T-cell (primary cell): Measurements from ENCODE around the gene METTL17. TPM values are rescaled to one million over a fixed set of nuclear protein-coding genes. Genes with fewer than 3 reads are reported as not detected.

Experiments
- ATAC-seq, 4 experiments: fragments of 200-7000 bp in 3 of 4; fragments of 150-1000 bp in 1 of 4; cut with Tn5 transposase; replicated peaks in 1 of 4; 1 replicate in 3 of 4; 2 replicates in 1 of 4; pipeline ENCODE4 v1.10.0; 2021; ENCODE audit warnings: moderate library complexity in 3 of 4, mild to moderate bottlenecking in 2 of 4, moderate number of reproducible peaks in 1 of 4
- CTCF ChIA-PET, 2 donors: fragments of 300-600 bp; sonication (Branson Sonifier 250); formaldehyde crosslinking; loops; one replicate each; lab custom pipeline; 2022; ENCODE audit warnings: antibody characterized with exemption in 2 of 2; lab: Charles Lee
- POLR2A ChIA-PET, 2 donors: fragments of 300-600 bp; sonication (Branson Sonifier 250); formaldehyde crosslinking; loops; one replicate each; lab custom pipeline; 2022; ENCODE audit warnings: antibody characterized with exemption in 2 of 2; lab: Charles Lee
- DNase-seq, 35 experiments: peaks; one replicate each; pipeline versions ENCODE4 v3.0.0 to v3.0.0-alpha.2; 2013 to 2023
- H3K27ac ChIP-seq: one replicate; pipeline ENCODE4 v1.5.1; 2013; ENCODE audit warnings: low read length
- H3K27me3 ChIP-seq, 2 experiments: replicated peaks in 1 of 2; 1 replicate in 1 of 2; 2 replicates in 1 of 2; pipeline versions ENCODE4 v1.6.1 to v1.7.0; 2013; ENCODE audit warnings: low read length in 1 of 2, mixed read lengths in 1 of 2; ENCODE audit not compliant: control insufficient read depth in 2 of 2, insufficient read depth in 2 of 2; ENCODE audit errors: extremely low read depth in 1 of 2
- H3K36me3 ChIP-seq, 2 donors: 1 replicate in 1 of 2; 2 replicates in 1 of 2; pipeline versions ENCODE4 v1.6.1 to v1.7.0; 2013; ENCODE audit warnings: low read length in 1 of 2; ENCODE audit not compliant: control insufficient read depth in 2 of 2, insufficient read depth in 1 of 2; ENCODE audit errors: extremely low read depth in 1 of 2
- H3K4me1 ChIP-seq, 2 experiments: 1 replicate in 1 of 2; 2 replicates in 1 of 2; pipeline versions ENCODE4 v1.6.1 to v1.7.0; 2013; ENCODE audit warnings: low read length in 2 of 2, mixed read lengths in 1 of 2; ENCODE audit not compliant: insufficient read depth in 2 of 2, control insufficient read depth in 1 of 2; ENCODE audit errors: extremely low read depth in 1 of 2
- H3K4me3 ChIP-seq, 2 donors: 1 replicate in 1 of 2; 2 replicates in 1 of 2; pipeline versions ENCODE4 v1.5.1 to v1.7.0; 2013; ENCODE audit warnings: mild to moderate bottlenecking in 2 of 2, low read length in 1 of 2, moderate library complexity in 1 of 2; ENCODE audit not compliant: control insufficient read depth in 1 of 2; ENCODE audit errors: extremely low read depth in 1 of 2
- H3K9me3 ChIP-seq: 2 replicates; pipeline ENCODE4 v1.7.0; 2013
- H3K27ac Mint-ChIP-seq, 2 donors: one replicate each; pipeline ENCODE4 v1.8.0; 2020 to 2021; ENCODE audit warnings: mild to moderate bottlenecking in 2 of 2, mixed read lengths in 2 of 2
- H3K27me3 Mint-ChIP-seq, 2 donors: one replicate each; pipeline ENCODE4 v1.8.0; 2021 to 2022; ENCODE audit warnings: mixed read lengths in 2 of 2
- H3K36me3 Mint-ChIP-seq: one replicate; pipeline ENCODE4 v1.8.0; 2021; ENCODE audit warnings: mixed read lengths
- H3K4me1 Mint-ChIP-seq, 3 donors: one replicate each; pipeline ENCODE4 v1.8.0; 2020 to 2022; ENCODE audit warnings: mixed read lengths in 3 of 3, mild to moderate bottlenecking in 1 of 3
- H3K4me3 Mint-ChIP-seq, 3 donors: one replicate each; pipeline ENCODE4 v1.8.0; 2020 to 2022; ENCODE audit warnings: mild to moderate bottlenecking in 3 of 3, mixed read lengths in 3 of 3, moderate library complexity in 3 of 3
- H3K9me3 Mint-ChIP-seq, 3 donors: one replicate each; pipeline ENCODE4 v1.8.0; 2020 to 2022; ENCODE audit warnings: mixed read lengths in 3 of 3
- WGBS: methylation state at CpG from one replicate; pipeline ENCODE4 v1.1.5; 2013; ENCODE audit warnings: missing lambda C conversion rate; ENCODE audit not compliant: insufficient coverage; 5-methylcytosine and 5-hydroxymethylcytosine counted together
- total RNA-seq, 35 experiments: library from RNA in 6 of 35; stranded (reverse) in 6 of 35; fragments of 120-200 nt in 1 of 35; gene quantifications; one replicate each; pipeline versions ENCODE4 v1.2.1 to v1.2.4 and lab custom pipeline; 2013 to 2026

The METTL17 gene
- total RNA-seq, 5 donors from 2014 or later (not counting 1 experiment from before 2014, with no cell fraction given), result 80.4 to 112 (median 99.0) TPM

GRCh38 chr14:21041676-21042433, 52.1 kb downstream of the METTL17 start, which contains the start of gene RNASE7:
TSS of gene RNASE7 (plus strand) at chr14:21042362. CDS start at chr14:21042993, 631 bp downstream.
- peak within 1 kb of the TSS in 1 of 2 donors; percentile 35 for H3K27ac Mint-ChIP-seq
- H3K4me1 ChIP-seq, result peaks cover 0 to 8% of the 10 kb centered on the region in 2 experiments
- no peak within 1 kb of the TSS for H3K4me3 ChIP-seq
- H3K9me3 Mint-ChIP-seq, result no peaks in the 10 kb centered on the region
- H3K36me3 ChIP-seq, result no peaks in the 10 kb centered on the region
- ATAC-seq, result no peak
- 85% methylated on average over 4 of the region's 11 CpGs for WGBS
- H3K27ac ChIP-seq, result no peak within 1 kb of the TSS
- H3K4me3 Mint-ChIP-seq, result no peak within 1 kb of the TSS
- H3K27me3 Mint-ChIP-seq, result peaks cover 8 to 22% of the 10 kb centered on the region in 2 donors
- H3K36me3 Mint-ChIP-seq, result no peaks in the 10 kb centered on the region
- POLR2A ChIA-PET, result no interaction called here
- H3K9me3 ChIP-seq, result no peaks in the 10 kb centered on the region
- no peak for DNase-seq
- CTCF ChIA-PET, result interaction anchor here (1.2 to 6.6 kb wide), 4 partner anchors 26 to 183 kb away, joined by 4 to 53 read pairs (median 26); no protein-coding TSS in a partner anchor
- peaks cover 9 to 16% (median 10%) of the 10 kb centered on the region in 3 donors for H3K4me1 Mint-ChIP-seq
- H3K27me3 ChIP-seq, result peaks cover 0 to 8% of the 10 kb centered on the region in 2 experiments

GRCh38 chr14:21042918-21043317, 53.1 kb downstream of the METTL17 start:
- no peak overlapping the region for H3K4me3 ChIP-seq
- Mint-ChIP-seq H3K4me1 (peaks cover 9 to 16% (median 10%) of the 10 kb centered on the region in 3 donors), H3K27ac (no peak overlapping the region), H3K9me3 (no peaks in the 10 kb centered on the region), H3K36me3 (no peaks in the 10 kb centered on the region), H3K4me3 (no peak overlapping the region), H3K27me3 (peaks cover 5 to 22% of the 10 kb centered on the region in 2 donors)
- peaks cover 0 to 8% of the 10 kb centered on the region in 2 experiments for H3K4me1 ChIP-seq
- H3K36me3 ChIP-seq, result no peaks in the 10 kb centered on the region
- no peak for ATAC-seq
- no peak overlapping the region for H3K27ac ChIP-seq
- no peaks in the 10 kb centered on the region for H3K9me3 ChIP-seq
- ChIA-PET CTCF (interaction anchor here (2.5 to 6.6 kb wide), 2 partner anchors 27 to 28 kb away, joined by 15 to 53 read pairs; no protein-coding TSS in a partner anchor), POLR2A (interaction anchor here in 1 of 2 donors (0.6 kb wide), 1 partner anchor 47 kb away, joined by 3 read pairs; no protein-coding TSS in a partner anchor)
- 52% methylated on average over 7 of the region's 8 CpGs for WGBS
- peaks cover 0 to 8% of the 10 kb centered on the region in 2 experiments for H3K27me3 ChIP-seq
- no peak for DNase-seq

GRCh38 chr14:21043387-21043973, 53.7 kb downstream of the METTL17 start:
- no peak overlapping the region for H3K4me3 Mint-ChIP-seq
- no peaks in the 10 kb centered on the region for H3K36me3 Mint-ChIP-seq
- no peak overlapping the region for H3K27ac Mint-ChIP-seq
- no peaks in the 10 kb centered on the region for H3K36me3 ChIP-seq
- ChIA-PET POLR2A (interaction anchor here in 1 of 2 donors (0.6 kb wide), 2 partner anchors 48 to 54 kb away, joined by 3 to 4 read pairs; no protein-coding TSS in a partner anchor), CTCF (interaction anchor here (0.8 to 6.6 kb wide), 5 partner anchors 10 to 61 kb away, joined by 3 to 53 read pairs (median 4); no protein-coding TSS in a partner anchor)
- H3K4me1 ChIP-seq, result peaks cover 0 to 8% of the 10 kb centered on the region in 2 experiments
- H3K9me3 Mint-ChIP-seq, result no peaks in the 10 kb centered on the region
- H3K27me3 ChIP-seq, result peaks cover 0 to 8% of the 10 kb centered on the region in 2 experiments
- DNase-seq (no peak), ATAC-seq (no peak)
- no CpG with 5 or more reads among the region's 2 CpGs for WGBS
- H3K4me3 ChIP-seq, result no peak overlapping the region
- H3K4me1 Mint-ChIP-seq, result peaks cover 9 to 16% (median 10%) of the 10 kb centered on the region in 3 donors
- no peaks in the 10 kb centered on the region for H3K9me3 ChIP-seq
- peaks cover 5 to 22% of the 10 kb centered on the region in 2 donors for H3K27me3 Mint-ChIP-seq
- H3K27ac ChIP-seq, result no peak overlapping the region

- H3K27ac ChIP-seq, result no peak overlapping the region
- H3K9me3 Mint-ChIP-seq, result no peaks in the 10 kb centered on the region
- peaks cover 9 to 16% (median 10%) of the 10 kb centered on the region in 3 donors for H3K4me1 Mint-ChIP-seq
- POLR2A ChIA-PET, result interaction anchor here in 1 of 2 donors (0.6 kb wide), 1 partner anchor 54 kb away, joined by 4 read pairs; no protein-coding TSS in a partner anchor
- H3K36me3 ChIP-seq, result no peaks in the 10 kb centered on the region
- H3K27me3 ChIP-seq, result peaks cover 0 to 8% of the 10 kb centered on the region in 2 experiments
- H3K9me3 ChIP-seq, result no peaks in the 10 kb centered on the region
- peak overlapping the region in 1 of 3 donors; percentile 12 for H3K4me3 Mint-ChIP-seq
- peak overlapping the region; percentile 23 to 89 for H3K27ac Mint-ChIP-seq
- H3K4me3 ChIP-seq, result no peak overlapping the region
- peaks cover 0 to 8% of the 10 kb centered on the region in 2 experiments for H3K4me1 ChIP-seq
- no peaks in the 10 kb centered on the region for H3K36me3 Mint-ChIP-seq
- 37% methylated on average over 2 of the region's 6 CpGs for WGBS
- peaks cover 5 to 22% of the 10 kb centered on the region in 2 donors for H3K27me3 Mint-ChIP-seq
- CTCF ChIA-PET, result interaction anchor here (0.8 to 6.6 kb wide), 5 partner anchors 10 to 60 kb away, joined by 3 to 53 read pairs (median 4); no protein-coding TSS in a partner anchor
- DNase-seq (peak in 3 of 35 experiments; percentile 12 to 20 (median 16)), ATAC-seq (peak in 2 of 4 experiments; percentile 40 to 46)
Measured at GRCh38 chr14:21043974-21044618, 54.3 kb downstream of the METTL17 start.

Other genes with a start within 250 kb of the METTL17 start
- gene EDDM3A, start 244.1 kb upstream of the METTL17 start, total RNA-seq, result not detected
- not detected for gene EDDM3B, start 221.6 kb upstream of the METTL17 start, total RNA-seq
- gene RNASE6, start 208.7 kb upstream of the METTL17 start, total RNA-seq, result 1 to 10 TPM in 4 of 5 donors, under 1 TPM in 1; 0.91 to 2.1 (median 1.3) TPM
- gene RNASE1, start 187.1 kb upstream of the METTL17 start, total RNA-seq, result 1 to 10 TPM in 3 of 5 donors, not detected in 2; 1.5 to 2.3 (median 2.0) TPM
- gene RNASE3, start 98.6 kb upstream of the METTL17 start, total RNA-seq, result not detected
- not detected for gene RNASE2, start 34.5 kb upstream of the METTL17 start, total RNA-seq
- gene SLC39A2, start 9.3 kb downstream of the METTL17 start, total RNA-seq, result under 1 TPM in 1 of 5 donors, not detected in 4; 0.35 TPM
- 10 to 100 TPM; 26.1 to 28.2 (median 27.1) TPM for gene NDRG2, start 35.1 kb downstream of the METTL17 start, total RNA-seq
- not detected for gene TPPP2, start 40.2 kb downstream of the METTL17 start, total RNA-seq
- not detected for gene RNASE13, start 44.8 kb downstream of the METTL17 start, total RNA-seq
- gene RNASE7, start 52.4 kb downstream of the METTL17 start, total RNA-seq, result not detected
- not detected for gene RNASE8, start 67.8 kb downstream of the METTL17 start, total RNA-seq
- 1 to 10 TPM in 2 of 5 donors, under 1 TPM in 3; 0.39 to 3.3 (median 0.85) TPM for gene ARHGEF40, start 80.3 kb downstream of the METTL17 start, total RNA-seq
- gene ZNF219, start 108.7 kb downstream of the METTL17 start, total RNA-seq, result 10 to 100 TPM in 1 of 5 donors, 1 to 10 TPM in 4; 7.2 to 12.4 (median 8.1) TPM
- under 1 TPM in 1 of 5 donors, not detected in 4; 0.49 TPM for gene TMEM253, start 111.1 kb downstream of the METTL17 start, total RNA-seq
- gene OR5AU1, start 166.1 kb downstream of the METTL17 start, total RNA-seq, result not detected